Measurements from ENCODE around the gene GALNT18. TPM values are rescaled to one million over a fixed set of nuclear protein-coding genes. Genes with fewer than 3 reads are reported as not detected.

Gene GALNT18
- total RNA-seq, 2 donors from 2014 or later, result 29.4 to 105 TPM

- WGBS, result 94% methylated on average over 7 of the region's 7 CpGs
- DNase-seq (ENCODE audit: low spot score), result no peak
- Histone ChIP-seq H3K36me3 (no peaks in the 10 kb centered on the region), H3K4me1 (replicated peaks) (no peaks in the 10 kb centered on the region), H3K9me3 (no peaks in the 10 kb centered on the region), H3K27me3 (replicated peaks; ENCODE audit: insufficient read depth) (no peaks in the 10 kb centered on the region), H3K27ac (no peak overlapping the region), H3K4me3 (no peak overlapping the region)
- intact Hi-C loops (cut with DNase I), result no loop called here
- no peak for TF ChIP-seq CTCF (IDR thresholded peaks at IDR 0.05)
- TF ChIP-seq POLR2A (IDR thresholded peaks at IDR 0.05), result no peak
- TF ChIP-seq POLR2AphosphoS5 (IDR thresholded peaks at IDR 0.05), result no peak
These were observed 197.1 kb downstream of the GALNT18 start for GRCh38 chr11:11424688-11425087.

GRCh38 chr11:11422411-11423128 lies 199.2 kb downstream of the GALNT18 start:
- Histone ChIP-seq H3K27me3 (replicated peaks; ENCODE audit: insufficient read depth) (no peaks in the 10 kb centered on the region), H3K4me3 (no peak overlapping the region), H3K4me1 (replicated peaks) (no peaks in the 10 kb centered on the region), H3K27ac (no peak overlapping the region), H3K36me3 (no peaks in the 10 kb centered on the region), H3K9me3 (no peaks in the 10 kb centered on the region)
- TF ChIP-seq POLR2AphosphoS5 (IDR thresholded peaks at IDR 0.05) (peak; percentile 45), POLR2A (IDR thresholded peaks at IDR 0.05) (no peak), CTCF (IDR thresholded peaks at IDR 0.05) (no peak)
- intact Hi-C loops (cut with DNase I), result no loop called here
- peak; percentile 49 for DNase-seq (ENCODE audit: low spot score)
- 64% methylated on average over 5 of the region's 5 CpGs for WGBS

- Histone ChIP-seq H3K27ac (no peak overlapping the region), H3K4me1 (replicated peaks) (no peaks in the 10 kb centered on the region), H3K9me3 (no peaks in the 10 kb centered on the region), H3K36me3 (no peaks in the 10 kb centered on the region), H3K27me3 (replicated peaks; ENCODE audit: insufficient read depth) (no peaks in the 10 kb centered on the region), H3K4me3 (no peak overlapping the region)
- WGBS, result 64% methylated on average over 2 of the region's 2 CpGs
- intact Hi-C loops (cut with DNase I), result no loop called here
- no peak for TF ChIP-seq POLR2AphosphoS5 (IDR thresholded peaks at IDR 0.05)
- no peak for TF ChIP-seq CTCF (IDR thresholded peaks at IDR 0.05)
- TF ChIP-seq POLR2A (IDR thresholded peaks at IDR 0.05), result no peak
- DNase-seq (ENCODE audit: low spot score), result no peak
These were observed 200.3 kb downstream of the GALNT18 start for GRCh38 chr11:11421509-11421908.

- Histone ChIP-seq H3K4me1 (replicated peaks) (no peaks in the 10 kb centered on the region), H3K27ac (no peak overlapping the region), H3K27me3 (replicated peaks; ENCODE audit: insufficient read depth) (no peaks in the 10 kb centered on the region), H3K9me3 (no peaks in the 10 kb centered on the region), H3K36me3 (no peaks in the 10 kb centered on the region), H3K4me3 (no peak overlapping the region)
- intact Hi-C loops (cut with DNase I), result no loop called here
- TF ChIP-seq POLR2AphosphoS5 (IDR thresholded peaks at IDR 0.05), result no peak
- no peak for TF ChIP-seq POLR2A (IDR thresholded peaks at IDR 0.05)
- no peak for TF ChIP-seq CTCF (IDR thresholded peaks at IDR 0.05)
- DNase-seq (ENCODE audit: low spot score), result no peak
- whole genome bisulfite sequencing, result 89% methylated on average over 5 of the region's 5 CpGs
These were observed 200.9 kb downstream of the GALNT18 start for GRCh38 chr11:11420899-11421285.

Measured in prostate gland (tissue), 2 donors.